Liver (tissue), 3 donors: Measurements from ENCODE around the gene FAM200C.

Source experiments
- EGR1 ChIP-seq, 2 donors: IDR thresholded peaks; 2 replicates each; pipeline ENCODE4 v1.6.1; 2016 to 2018; ENCODE audit warnings: antibody characterized with exemption in 2 of 2, low read depth in 2 of 2
- GABPA ChIP-seq, 2 donors: IDR thresholded peaks in 1 of 2; conservative IDR thresholded peaks in 1 of 2; 2 replicates each; pipeline ENCODE4 v1.6.1; 2016; ENCODE audit warnings: antibody characterized with exemption in 2 of 2, mild to moderate bottlenecking in 1 of 2, moderate library complexity in 1 of 2
- MAX ChIP-seq: IDR thresholded peaks from 2 replicates; pipeline ENCODE4 v1.6.1; 2016; ENCODE audit warnings: antibody characterized with exemption
- NR2F2 ChIP-seq: IDR thresholded peaks from 2 replicates; pipeline ENCODE4 v1.6.1; 2016; ENCODE audit warnings: antibody characterized with exemption
- RAD21 ChIP-seq, 2 donors: IDR thresholded peaks; 2 replicates each; pipeline ENCODE4 v1.6.1; 2016; ENCODE audit warnings: antibody characterized with exemption in 2 of 2, mild to moderate bottlenecking in 2 of 2
- TAF1 ChIP-seq: conservative IDR thresholded peaks from 2 replicates; pipeline ENCODE4 v1.6.1; 2016; ENCODE audit warnings: antibody characterized with exemption, mild to moderate bottlenecking
- YY1 ChIP-seq: IDR thresholded peaks from 2 replicates; pipeline ENCODE4 v1.6.1; 2016; ENCODE audit warnings: antibody characterized with exemption, mild to moderate bottlenecking
- TF ChIP-seq, protein P1 (sequence below): fragments of 150-350 bp; IDR thresholded peaks from 2 replicates; pipeline ENCODE4 v1.5.1; 2017; ENCODE audit warnings: improper control_type of control experiment, low read depth, low read length; ENCODE audit not compliant: missing input control
- TF ChIP-seq, protein P2 (sequence below): IDR thresholded peaks from 2 replicates; pipeline ENCODE4 v1.6.1; 2016; ENCODE audit warnings: antibody characterized with exemption
- TF ChIP-seq, protein P3 (sequence below): IDR thresholded peaks from 2 replicates; pipeline ENCODE4 v1.6.1; 2016; ENCODE audit warnings: antibody characterized with exemption
- TF ChIP-seq, protein P4 (sequence below): IDR thresholded peaks from 2 replicates; pipeline ENCODE4 v1.6.1; 2016; ENCODE audit warnings: antibody characterized with exemption, mild to moderate bottlenecking
- donor health status: healthy.
- donor health status: healthy.

DNA sequence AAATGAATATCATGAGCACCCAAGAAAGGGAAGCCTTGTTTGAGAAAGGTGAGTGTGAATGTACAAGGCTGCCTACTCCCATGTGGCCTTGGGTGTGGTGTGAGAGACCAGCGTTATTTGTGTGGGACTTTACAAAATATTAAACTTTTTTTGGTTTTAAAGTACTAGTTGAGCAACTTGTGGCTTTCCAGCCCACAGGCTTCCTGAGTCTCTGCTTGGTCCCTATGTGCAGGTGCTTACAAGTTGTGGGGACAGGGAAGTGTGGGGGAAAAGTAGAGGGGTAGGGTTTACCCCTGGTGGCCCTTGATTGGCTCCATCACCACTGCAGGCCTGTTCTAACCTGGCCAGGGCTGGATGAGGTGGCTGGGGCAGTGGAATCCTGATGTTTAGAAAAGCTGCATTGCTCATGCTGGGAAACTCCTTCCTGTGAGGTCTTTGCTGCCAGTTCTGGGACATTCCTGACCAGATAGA, 41.5 kb upstream of the FAM200C start:
- TF ChIP-seq MAX (no peak), YY1 (no peak), GABPA (IDR thresholded peaks at IDR 0.05 in 1 of 2, conservative IDR thresholded peaks at IDR 0.05 in 1 of 2) (no peak), RAD21 (IDR thresholded peaks at IDR 0.05) (no peak), TAF1 (no peak), EGR1 (IDR thresholded peaks at IDR 0.05; ENCODE audit: low read depth in 2 of 2) (no peak), NR2F2 (no peak)
- TF ChIP-seq, protein P1, sequence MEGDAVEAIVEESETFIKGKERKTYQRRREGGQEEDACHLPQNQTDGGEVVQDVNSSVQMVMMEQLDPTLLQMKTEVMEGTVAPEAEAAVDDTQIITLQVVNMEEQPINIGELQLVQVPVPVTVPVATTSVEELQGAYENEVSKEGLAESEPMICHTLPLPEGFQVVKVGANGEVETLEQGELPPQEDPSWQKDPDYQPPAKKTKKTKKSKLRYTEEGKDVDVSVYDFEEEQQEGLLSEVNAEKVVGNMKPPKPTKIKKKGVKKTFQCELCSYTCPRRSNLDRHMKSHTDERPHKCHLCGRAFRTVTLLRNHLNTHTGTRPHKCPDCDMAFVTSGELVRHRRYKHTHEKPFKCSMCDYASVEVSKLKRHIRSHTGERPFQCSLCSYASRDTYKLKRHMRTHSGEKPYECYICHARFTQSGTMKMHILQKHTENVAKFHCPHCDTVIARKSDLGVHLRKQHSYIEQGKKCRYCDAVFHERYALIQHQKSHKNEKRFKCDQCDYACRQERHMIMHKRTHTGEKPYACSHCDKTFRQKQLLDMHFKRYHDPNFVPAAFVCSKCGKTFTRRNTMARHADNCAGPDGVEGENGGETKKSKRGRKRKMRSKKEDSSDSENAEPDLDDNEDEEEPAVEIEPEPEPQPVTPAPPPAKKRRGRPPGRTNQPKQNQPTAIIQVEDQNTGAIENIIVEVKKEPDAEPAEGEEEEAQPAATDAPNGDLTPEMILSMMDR: no peak
- TF ChIP-seq, protein P2, sequence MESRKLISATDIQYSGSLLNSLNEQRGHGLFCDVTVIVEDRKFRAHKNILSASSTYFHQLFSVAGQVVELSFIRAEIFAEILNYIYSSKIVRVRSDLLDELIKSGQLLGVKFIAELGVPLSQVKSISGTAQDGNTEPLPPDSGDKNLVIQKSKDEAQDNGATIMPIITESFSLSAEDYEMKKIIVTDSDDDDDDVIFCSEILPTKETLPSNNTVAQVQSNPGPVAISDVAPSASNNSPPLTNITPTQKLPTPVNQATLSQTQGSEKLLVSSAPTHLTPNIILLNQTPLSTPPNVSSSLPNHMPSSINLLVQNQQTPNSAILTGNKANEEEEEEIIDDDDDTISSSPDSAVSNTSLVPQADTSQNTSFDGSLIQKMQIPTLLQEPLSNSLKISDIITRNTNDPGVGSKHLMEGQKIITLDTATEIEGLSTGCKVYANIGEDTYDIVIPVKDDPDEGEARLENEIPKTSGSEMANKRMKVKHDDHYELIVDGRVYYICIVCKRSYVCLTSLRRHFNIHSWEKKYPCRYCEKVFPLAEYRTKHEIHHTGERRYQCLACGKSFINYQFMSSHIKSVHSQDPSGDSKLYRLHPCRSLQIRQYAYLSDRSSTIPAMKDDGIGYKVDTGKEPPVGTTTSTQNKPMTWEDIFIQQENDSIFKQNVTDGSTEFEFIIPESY: no peak
- TF ChIP-seq, protein P3, sequence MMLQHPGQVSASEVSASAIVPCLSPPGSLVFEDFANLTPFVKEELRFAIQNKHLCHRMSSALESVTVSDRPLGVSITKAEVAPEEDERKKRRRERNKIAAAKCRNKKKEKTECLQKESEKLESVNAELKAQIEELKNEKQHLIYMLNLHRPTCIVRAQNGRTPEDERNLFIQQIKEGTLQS: no peak
- TF ChIP-seq, protein P4, sequence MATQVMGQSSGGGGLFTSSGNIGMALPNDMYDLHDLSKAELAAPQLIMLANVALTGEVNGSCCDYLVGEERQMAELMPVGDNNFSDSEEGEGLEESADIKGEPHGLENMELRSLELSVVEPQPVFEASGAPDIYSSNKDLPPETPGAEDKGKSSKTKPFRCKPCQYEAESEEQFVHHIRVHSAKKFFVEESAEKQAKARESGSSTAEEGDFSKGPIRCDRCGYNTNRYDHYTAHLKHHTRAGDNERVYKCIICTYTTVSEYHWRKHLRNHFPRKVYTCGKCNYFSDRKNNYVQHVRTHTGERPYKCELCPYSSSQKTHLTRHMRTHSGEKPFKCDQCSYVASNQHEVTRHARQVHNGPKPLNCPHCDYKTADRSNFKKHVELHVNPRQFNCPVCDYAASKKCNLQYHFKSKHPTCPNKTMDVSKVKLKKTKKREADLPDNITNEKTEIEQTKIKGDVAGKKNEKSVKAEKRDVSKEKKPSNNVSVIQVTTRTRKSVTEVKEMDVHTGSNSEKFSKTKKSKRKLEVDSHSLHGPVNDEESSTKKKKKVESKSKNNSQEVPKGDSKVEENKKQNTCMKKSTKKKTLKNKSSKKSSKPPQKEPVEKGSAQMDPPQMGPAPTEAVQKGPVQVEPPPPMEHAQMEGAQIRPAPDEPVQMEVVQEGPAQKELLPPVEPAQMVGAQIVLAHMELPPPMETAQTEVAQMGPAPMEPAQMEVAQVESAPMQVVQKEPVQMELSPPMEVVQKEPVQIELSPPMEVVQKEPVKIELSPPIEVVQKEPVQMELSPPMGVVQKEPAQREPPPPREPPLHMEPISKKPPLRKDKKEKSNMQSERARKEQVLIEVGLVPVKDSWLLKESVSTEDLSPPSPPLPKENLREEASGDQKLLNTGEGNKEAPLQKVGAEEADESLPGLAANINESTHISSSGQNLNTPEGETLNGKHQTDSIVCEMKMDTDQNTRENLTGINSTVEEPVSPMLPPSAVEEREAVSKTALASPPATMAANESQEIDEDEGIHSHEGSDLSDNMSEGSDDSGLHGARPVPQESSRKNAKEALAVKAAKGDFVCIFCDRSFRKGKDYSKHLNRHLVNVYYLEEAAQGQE: no peak
